Natural killer cell treated with Interleukin-12 subunit alpha and Interleukin-12 subunit beta and Interleukin-15 and Interleukin-18, amount 100 ng/mL, for 72 hours (primary cell): ENCODE data around the gene GMEB2. TPM values are rescaled to one million over a fixed set of nuclear protein-coding genes. Genes with fewer than 3 reads are reported as not detected.
"Not testable (repeated sequence)": the region's sequence is repeated elsewhere in the genome, so short reads cannot be mapped to it uniquely, and the experiment has no call there.

Experiments
- ATAC-seq, 2 donors: fragments of 150-1000 bp; cut with Tn5 transposase in 1 of 2; sonication (Bioruptor Pico), chemical (Tn5 transposase) in 1 of 2; 2 replicates each; pipeline ENCODE4 v1.10.0; 2021
- DNase-seq: peaks from one replicate; pipeline ENCODE4 v3.0.0; 2022; ENCODE audit warnings: low spot score
- H3K27ac Mint-ChIP-seq, 2 donors: 1 replicate in 1 of 2; 2 replicates in 1 of 2; pipeline ENCODE4 v1.8.0; 2022; ENCODE audit warnings: mixed read lengths in 2 of 2, mild to moderate bottlenecking in 1 of 2, moderate library complexity in 1 of 2
- H3K27me3 Mint-ChIP-seq, 2 donors: 1 replicate in 1 of 2; 2 replicates in 1 of 2; pipeline ENCODE4 v1.8.0; 2022; ENCODE audit warnings: mixed read lengths in 2 of 2
- H3K36me3 Mint-ChIP-seq: one replicate; pipeline ENCODE4 v1.8.0; 2022; ENCODE audit warnings: mixed read lengths
- H3K4me1 Mint-ChIP-seq, 2 donors: 1 replicate in 1 of 2; 2 replicates in 1 of 2; pipeline ENCODE4 v1.8.0; 2022; ENCODE audit warnings: low read depth in 2 of 2, mixed read lengths in 2 of 2, mild to moderate bottlenecking in 1 of 2
- H3K4me3 Mint-ChIP-seq: one replicate; pipeline ENCODE4 v1.8.0; 2022; ENCODE audit warnings: mixed read lengths
- H3K9me3 Mint-ChIP-seq: 2 replicates; pipeline ENCODE4 v1.8.0; 2022; ENCODE audit warnings: mixed read lengths
- total RNA-seq, 2 donors: library from RNA; stranded (reverse); gene quantifications; one replicate each; pipeline ENCODE4 v1.2.3, GENCODE V29; 2022

The GMEB2 gene
- total RNA-seq, 2 donors from 2014 or later = 14.7 to 15.5 TPM

GRCh38 chr20:63661959-63662812, 35.3 kb upstream of the GMEB2 start:
- Mint-ChIP-seq H3K4me1 (peaks cover 15 to 20% of the 10 kb centered on the region in 2 donors), H3K9me3 (no peaks in the 10 kb centered on the region), H3K27ac (no peak overlapping the region), H3K4me3 (no peak overlapping the region), H3K27me3 (no peaks in the 10 kb centered on the region), H3K36me3 (no peaks in the 10 kb centered on the region)
- DNase-seq (no peak), ATAC-seq (no peak)

- no peak for ATAC-seq
- Mint-ChIP-seq H3K27ac (no peak overlapping the region), H3K4me1 (peaks cover 15 to 20% of the 10 kb centered on the region in 2 donors), H3K27me3 (no peaks in the 10 kb centered on the region), H3K4me3 (no peak overlapping the region), H3K36me3 (no peaks in the 10 kb centered on the region), H3K9me3 (no peaks in the 10 kb centered on the region)
- no peak for DNase-seq
Measured at GRCh38 chr20:63661108-63661507, 34.2 kb upstream of the GMEB2 start.

DNA sequence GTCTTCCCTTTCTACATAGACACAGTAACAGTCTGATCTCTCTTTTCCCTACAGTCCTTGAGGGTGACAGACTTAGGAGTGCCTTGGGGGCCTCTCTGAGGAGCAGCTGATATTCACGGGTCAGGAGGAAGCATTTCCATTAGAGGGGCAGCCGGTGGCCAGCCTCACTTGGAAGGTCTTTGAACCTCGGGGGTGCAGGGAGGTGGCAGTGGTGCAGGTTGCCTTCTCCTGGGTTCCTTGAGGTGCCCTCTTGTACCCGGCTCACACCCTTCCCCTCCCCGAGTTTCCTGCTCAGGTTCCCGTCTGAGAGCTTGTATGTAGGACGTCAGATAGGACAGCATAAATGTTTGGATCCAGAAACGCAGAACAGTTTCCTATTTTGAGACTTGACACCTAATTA, 33.7 kb upstream of the GMEB2 start:
- no peak for ATAC-seq
- no peaks in the 10 kb centered on the region for H3K36me3 Mint-ChIP-seq
- H3K4me1 Mint-ChIP-seq = peaks cover 15 to 20% of the 10 kb centered on the region in 2 donors
- H3K27me3 Mint-ChIP-seq = no peaks in the 10 kb centered on the region
- no peak for DNase-seq
- H3K9me3 Mint-ChIP-seq = no peaks in the 10 kb centered on the region
- no peak overlapping the region for H3K4me3 Mint-ChIP-seq
- H3K27ac Mint-ChIP-seq = no peak overlapping the region

GRCh38 chr20:63660174-63660573, 33.3 kb upstream of the GMEB2 start:
- Mint-ChIP-seq H3K4me3 (peak overlapping the region; percentile 12), H3K4me1 (peaks cover 15 to 20% of the 10 kb centered on the region in 2 donors)
- H3K9me3 Mint-ChIP-seq, H3K27me3 Mint-ChIP-seq, ATAC-seq, DNase-seq, H3K27ac Mint-ChIP-seq, H3K36me3 Mint-ChIP-seq: not testable (repeated sequence)

DNA sequence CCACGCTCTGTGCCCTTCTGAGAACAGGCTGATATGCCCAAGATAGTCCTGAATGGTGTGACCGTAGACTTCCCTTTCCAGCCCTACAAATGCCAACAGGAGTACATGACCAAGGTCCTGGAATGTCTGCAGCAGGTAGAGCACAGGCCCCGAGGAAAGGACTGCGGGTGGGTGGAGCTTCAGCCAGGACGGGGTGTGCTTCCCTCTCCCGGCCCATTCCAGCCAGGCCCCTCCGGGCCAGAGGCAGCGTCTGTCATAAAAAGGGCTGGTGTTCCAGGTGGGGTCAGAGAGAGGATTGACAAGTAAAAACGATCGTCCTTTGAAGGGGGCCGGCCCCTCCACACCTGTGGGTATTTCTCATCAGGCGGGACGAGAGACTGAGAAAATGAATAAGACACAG, 32.5 kb upstream of the GMEB2 start:
- Mint-ChIP-seq H3K27me3 (peaks cover 0 to 2% of the 10 kb centered on the region in 2 donors), H3K9me3 (no peaks in the 10 kb centered on the region), H3K36me3 (no peaks in the 10 kb centered on the region), H3K27ac (peak overlapping the region in 1 of 2 donors; percentile 97), H3K4me3 (peak overlapping the region; percentile 96), H3K4me1 (peaks cover 17 to 19% of the 10 kb centered on the region in 2 donors)
- ATAC-seq (no peak), DNase-seq (no peak)

DNA sequence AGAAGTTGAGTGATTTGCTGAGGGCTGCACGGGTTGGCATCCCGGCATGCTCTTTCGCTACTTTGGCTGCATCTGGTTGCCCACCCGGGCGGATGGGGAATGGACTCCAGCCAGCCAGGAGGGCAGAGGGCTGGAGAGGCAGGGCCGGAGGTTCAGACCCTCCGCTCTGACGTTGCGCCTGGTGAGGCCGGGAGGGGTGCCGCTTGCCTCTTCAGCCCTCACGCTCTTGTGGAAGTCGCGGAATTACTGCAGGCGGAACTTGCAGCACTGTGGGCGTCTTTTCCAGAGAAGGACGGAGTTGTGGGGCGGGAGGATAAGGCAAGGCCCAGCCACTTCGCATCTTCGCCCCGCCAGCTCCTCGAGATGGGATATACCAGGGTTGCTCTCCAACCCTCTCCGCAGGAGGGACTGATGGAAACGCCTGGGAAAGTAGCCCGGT, 31.9 kb upstream of the GMEB2 start:
- Mint-ChIP-seq H3K27ac (peak overlapping the region; percentile 94 to 97), H3K4me1 (peaks cover 21 to 23% of the 10 kb centered on the region in 2 donors), H3K9me3 (no peaks in the 10 kb centered on the region), H3K36me3 (no peaks in the 10 kb centered on the region), H3K4me3 (peak overlapping the region; percentile 96), H3K27me3 (peaks cover 0 to 2% of the 10 kb centered on the region in 2 donors)
- no peak for DNase-seq
- peak in 1 of 2 donors; percentile 31 for ATAC-seq

DNA sequence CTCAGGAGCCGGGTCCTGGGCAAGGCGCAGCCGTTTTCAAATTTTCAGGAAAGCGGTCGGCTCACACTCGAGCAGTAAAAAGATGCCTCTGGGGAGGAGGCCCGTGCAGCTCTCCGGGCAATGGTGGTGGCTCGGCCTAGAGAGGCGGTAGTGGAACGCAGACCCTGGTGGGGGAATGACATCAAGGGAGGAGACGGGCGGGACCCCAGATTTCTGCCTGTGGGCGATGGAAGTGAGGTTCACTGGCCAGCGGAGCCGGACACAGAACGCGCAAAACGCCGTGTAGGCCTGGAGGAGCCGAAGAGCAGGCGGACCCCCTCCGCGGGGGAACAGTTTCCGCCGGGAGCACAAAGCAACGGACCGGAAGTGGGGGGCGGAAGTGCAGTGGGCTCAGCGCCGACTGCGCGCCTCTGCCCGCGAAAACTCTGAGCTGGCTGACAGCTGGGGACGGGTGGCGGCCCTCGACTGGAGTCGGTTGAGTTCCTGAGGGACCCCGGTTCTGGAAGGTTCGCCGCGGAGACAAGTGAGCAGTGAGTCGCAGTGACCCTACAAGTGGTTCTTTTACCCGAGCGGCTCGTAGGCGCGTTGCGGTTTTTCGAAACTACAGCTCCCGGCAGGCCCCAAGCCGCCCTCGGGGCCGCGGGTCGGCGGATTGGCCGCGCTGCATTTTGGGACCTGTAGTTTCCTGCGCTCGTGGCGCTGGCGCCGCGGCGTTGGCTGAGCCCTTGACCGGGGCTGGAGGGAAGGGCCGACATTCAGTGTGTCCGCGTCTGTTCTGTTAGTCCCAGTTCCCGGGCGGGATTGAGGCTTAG, 31.2 kb upstream of the GMEB2 start, which contains the start of gene RTEL1:
Gene RTEL1 (plus strand): TSS at position 376 of the 812 bp plus-strand sequence. CDS start 1,091 bp downstream, outside the sequence.
- DNase-seq (peak; percentile 94), ATAC-seq (peak; percentile 93 to 96)
- no peaks in the 10 kb centered on the region for H3K9me3 Mint-ChIP-seq
- H3K4me1 Mint-ChIP-seq = peaks cover 23 to 24% of the 10 kb centered on the region in 2 donors
- H3K4me3 Mint-ChIP-seq = peak within 1 kb of the TSS; percentile 96
- peaks cover 0 to 2% of the 10 kb centered on the region in 2 donors for H3K27me3 Mint-ChIP-seq
- peak within 1 kb of the TSS; percentile 94 to 97 for H3K27ac Mint-ChIP-seq
- no peaks in the 10 kb centered on the region for H3K36me3 Mint-ChIP-seq

- Mint-ChIP-seq H3K9me3 (no peaks in the 10 kb centered on the region), H3K27ac (peak overlapping the region; percentile 94 to 97), H3K4me1 (peaks cover 23 to 24% of the 10 kb centered on the region in 2 donors), H3K36me3 (no peaks in the 10 kb centered on the region), H3K4me3 (peak overlapping the region; percentile 96), H3K27me3 (peaks cover 0 to 2% of the 10 kb centered on the region in 2 donors)
- DNase-seq (no peak), ATAC-seq (no peak)
Measured at GRCh38 chr20:63657260-63657936, 30.5 kb upstream of the GMEB2 start.

- H3K27me3 Mint-ChIP-seq = peaks cover 4 to 5% of the 10 kb centered on the region in 2 donors
- no peak overlapping the region for H3K4me3 Mint-ChIP-seq
- ATAC-seq = no peak
- DNase-seq = peak; percentile 34
- peak overlapping the region in 1 of 2 donors; percentile 51 for H3K27ac Mint-ChIP-seq
- H3K4me1 Mint-ChIP-seq = peaks cover 26 to 27% of the 10 kb centered on the region in 2 donors
- H3K9me3 Mint-ChIP-seq = no peaks in the 10 kb centered on the region
- H3K36me3 Mint-ChIP-seq = no peaks in the 10 kb centered on the region
Measured at GRCh38 chr20:63656451-63656850, 29.6 kb upstream of the GMEB2 start.

DNA sequence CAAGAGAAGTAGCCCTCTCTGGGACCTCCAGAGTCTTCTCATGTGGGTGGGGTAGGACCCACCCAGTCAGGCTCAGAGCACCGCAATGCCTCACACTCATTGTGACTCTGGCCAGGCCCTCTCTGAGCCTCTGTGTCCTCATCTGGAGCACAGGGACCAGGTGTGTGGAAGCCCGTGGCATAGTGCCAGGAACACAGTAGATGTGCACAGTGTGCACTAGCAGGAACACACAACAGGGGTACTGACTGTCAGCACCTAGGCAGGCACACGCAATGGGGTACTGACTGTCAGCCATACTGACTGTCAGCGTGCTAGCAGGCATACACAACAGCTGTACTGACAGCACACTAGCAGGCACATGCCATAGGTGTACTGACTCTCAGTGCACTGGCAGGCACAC, 28.3 kb upstream of the GMEB2 start:
- H3K27me3 Mint-ChIP-seq = peaks cover 6 to 7% of the 10 kb centered on the region in 2 donors
- peak; percentile 29 for DNase-seq
- no peaks in the 10 kb centered on the region for H3K36me3 Mint-ChIP-seq
- H3K4me1 Mint-ChIP-seq = peaks cover 26 to 29% of the 10 kb centered on the region in 2 donors
- H3K9me3 Mint-ChIP-seq = no peaks in the 10 kb centered on the region
- H3K4me3 Mint-ChIP-seq = no peak overlapping the region
- no peak overlapping the region for H3K27ac Mint-ChIP-seq
- no peak for ATAC-seq

DNA sequence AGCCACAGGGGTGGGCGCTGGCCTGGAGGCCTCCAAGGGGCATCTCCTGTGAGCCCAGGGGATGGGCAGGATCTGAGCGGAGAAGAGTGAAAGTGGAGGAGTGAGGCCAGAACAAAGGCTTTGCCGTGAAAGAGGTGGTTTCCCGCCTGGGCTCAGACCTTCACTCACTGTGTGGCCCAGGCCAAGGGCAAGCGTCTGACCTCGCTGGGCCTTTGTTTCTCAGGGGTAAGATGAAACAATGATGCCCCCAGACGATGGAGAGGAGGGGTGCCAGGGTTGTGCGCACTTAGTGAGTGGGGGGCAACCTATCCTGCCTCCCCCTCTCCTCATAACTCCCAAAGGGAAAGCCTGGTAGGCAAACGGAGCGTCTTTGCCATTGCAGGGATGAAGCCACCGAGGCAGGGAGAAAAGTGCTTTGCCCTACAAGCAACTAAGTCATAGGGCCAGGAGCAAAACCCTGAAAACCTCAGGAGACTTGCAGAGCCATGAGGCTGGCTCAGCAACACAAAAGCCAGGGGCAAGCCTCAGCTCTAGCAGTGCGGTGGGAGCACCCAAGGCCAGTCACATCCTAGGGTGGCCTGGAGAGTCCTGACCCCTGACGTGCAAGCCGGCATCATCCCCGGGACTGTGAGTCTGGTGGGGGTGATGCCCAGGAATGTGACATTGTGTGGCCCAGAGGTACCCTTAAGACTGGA, 27.2 kb upstream of the GMEB2 start:
- peak; percentile 49 for DNase-seq
- no peak overlapping the region for H3K27ac Mint-ChIP-seq
- no peak for ATAC-seq

DNA sequence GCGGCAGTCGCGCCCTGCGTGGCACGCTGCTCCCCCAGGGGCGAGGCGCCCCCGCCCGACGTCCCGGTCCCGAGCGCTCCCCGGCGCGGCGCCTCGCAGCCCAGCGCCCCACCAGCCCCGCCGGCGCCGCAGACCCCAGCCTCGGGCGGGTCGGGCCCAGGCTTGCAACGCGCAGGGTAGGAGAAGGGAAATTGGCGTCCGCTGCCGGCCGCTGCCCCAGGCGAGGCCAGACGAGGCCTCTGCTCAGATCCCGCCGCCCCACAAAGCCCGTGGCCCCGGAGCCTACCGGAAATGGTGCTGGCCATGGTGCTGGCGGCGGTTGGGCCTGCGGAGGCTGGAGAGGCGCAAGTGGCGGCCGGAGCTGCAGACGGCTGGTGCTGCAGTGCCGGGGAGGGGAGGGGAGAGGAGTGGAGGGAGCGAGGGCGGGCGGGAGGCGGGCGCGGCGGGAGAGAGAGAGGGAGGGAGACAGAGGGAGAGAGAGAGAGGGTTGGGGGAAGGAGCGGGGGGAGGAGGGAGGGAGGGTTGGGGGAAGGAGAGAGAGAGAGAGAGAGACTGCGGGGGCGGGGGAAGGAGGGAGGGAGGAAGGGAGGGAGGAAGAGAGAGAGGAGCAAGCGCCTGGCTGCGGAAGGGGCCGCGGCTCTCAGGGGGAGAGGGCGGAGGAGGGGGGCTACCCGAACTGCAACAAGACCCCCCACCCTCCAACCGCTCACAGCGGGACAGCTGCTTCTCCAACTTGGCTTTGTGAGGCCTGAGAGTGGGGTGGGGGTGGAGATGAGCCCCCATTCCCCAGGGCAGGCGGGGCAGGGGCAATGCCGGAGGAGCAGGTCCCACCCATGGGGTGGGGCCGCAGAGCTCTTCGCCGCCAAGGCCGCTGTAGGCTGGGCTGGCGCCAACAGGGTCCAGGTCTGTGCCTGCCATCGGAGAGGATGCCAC, 26.4 kb upstream of the GMEB2 start, which contains the start of gene STMN3:
Gene STMN3 (minus strand): TSS at position 384 of the 933 bp plus-strand sequence. CDS start 79 bp downstream, at position 305.
- no peak within 1 kb of the TSS for H3K27ac Mint-ChIP-seq

More for the DNA sequence above, 27.2 kb upstream of the GMEB2 start:
- Mint-ChIP-seq H3K36me3 (no peaks in the 10 kb centered on the region), H3K4me1 (peaks cover 19 to 20% of the 10 kb centered on the region in 2 donors), H3K9me3 (no peaks in the 10 kb centered on the region), H3K4me3 (peak overlapping the region; percentile 66), H3K27me3 (peaks cover 6 to 7% of the 10 kb centered on the region in 2 donors)

More for the DNA sequence above, 26.4 kb upstream of the GMEB2 start, which contains the start of gene STMN3:
- ATAC-seq = peak; percentile 73 to 83
- peaks cover 6 to 7% of the 10 kb centered on the region in 2 donors for H3K27me3 Mint-ChIP-seq
- H3K4me1 Mint-ChIP-seq = peaks cover 13 to 15% of the 10 kb centered on the region in 2 donors
- peak; percentile 81 for DNase-seq
- no peaks in the 10 kb centered on the region for H3K9me3 Mint-ChIP-seq
- H3K4me3 Mint-ChIP-seq = peak within 1 kb of the TSS; percentile 80
- H3K36me3 Mint-ChIP-seq = no peaks in the 10 kb centered on the region
